Neutrophil (primary cell): ENCODE measurements around the gene VGF.
A peak's percentile ranks its signal among the peaks of the same experiment; 100 is the strongest.

Experiments
- H3K27ac ChIP-seq: fragments of 200-600 bp; sonication (generic); 2 replicates; pipeline ENCODE4 v1.5.1; 2016; ENCODE audit warnings: mild to moderate bottlenecking, moderate library complexity
- H3K27me3 ChIP-seq: fragments of 200-600 bp; sonication (generic); 2 replicates; pipeline ENCODE4 v1.6.0; 2016; ENCODE audit warnings: mild to moderate bottlenecking
- H3K36me3 ChIP-seq: fragments of 200-600 bp; sonication (generic); 2 replicates; pipeline ENCODE4 v1.5.1; 2017
- H3K4me1 ChIP-seq, 2 experiments: fragments of 200-600 bp in 1 of 2; sonication (generic) in 1 of 2; 1 replicate in 1 of 2; 2 replicates in 1 of 2; pipeline versions ENCODE4 v1.5.1 to v1.6.1; 2013 to 2016; ENCODE audit warnings: low read depth in 1 of 2, low read length in 1 of 2, mild to moderate bottlenecking in 1 of 2, moderate library complexity in 1 of 2; ENCODE audit not compliant: control insufficient read depth in 1 of 2, insufficient read depth in 1 of 2
- H3K4me3 ChIP-seq, 2 experiments: fragments of 200-600 bp in 1 of 2; sonication (generic) in 1 of 2; 1 replicate in 1 of 2; 2 replicates in 1 of 2; pipeline ENCODE4 v1.5.1; 2013 to 2016; ENCODE audit warnings: low read depth in 1 of 2, low read length in 1 of 2, mild to moderate bottlenecking in 1 of 2, moderate library complexity in 1 of 2
- H3K9me3 ChIP-seq: fragments of 200-600 bp; sonication (generic); 2 replicates; pipeline ENCODE4 v1.5.1; 2016
- TF ChIP-seq, protein P1 (sequence below): fragments of 200-600 bp; sonication (generic); IDR thresholded peaks from 2 replicates; pipeline ENCODE4 v1.5.1; 2016; ENCODE audit warnings: antibody characterized with exemption

The VGF gene

DNA sequence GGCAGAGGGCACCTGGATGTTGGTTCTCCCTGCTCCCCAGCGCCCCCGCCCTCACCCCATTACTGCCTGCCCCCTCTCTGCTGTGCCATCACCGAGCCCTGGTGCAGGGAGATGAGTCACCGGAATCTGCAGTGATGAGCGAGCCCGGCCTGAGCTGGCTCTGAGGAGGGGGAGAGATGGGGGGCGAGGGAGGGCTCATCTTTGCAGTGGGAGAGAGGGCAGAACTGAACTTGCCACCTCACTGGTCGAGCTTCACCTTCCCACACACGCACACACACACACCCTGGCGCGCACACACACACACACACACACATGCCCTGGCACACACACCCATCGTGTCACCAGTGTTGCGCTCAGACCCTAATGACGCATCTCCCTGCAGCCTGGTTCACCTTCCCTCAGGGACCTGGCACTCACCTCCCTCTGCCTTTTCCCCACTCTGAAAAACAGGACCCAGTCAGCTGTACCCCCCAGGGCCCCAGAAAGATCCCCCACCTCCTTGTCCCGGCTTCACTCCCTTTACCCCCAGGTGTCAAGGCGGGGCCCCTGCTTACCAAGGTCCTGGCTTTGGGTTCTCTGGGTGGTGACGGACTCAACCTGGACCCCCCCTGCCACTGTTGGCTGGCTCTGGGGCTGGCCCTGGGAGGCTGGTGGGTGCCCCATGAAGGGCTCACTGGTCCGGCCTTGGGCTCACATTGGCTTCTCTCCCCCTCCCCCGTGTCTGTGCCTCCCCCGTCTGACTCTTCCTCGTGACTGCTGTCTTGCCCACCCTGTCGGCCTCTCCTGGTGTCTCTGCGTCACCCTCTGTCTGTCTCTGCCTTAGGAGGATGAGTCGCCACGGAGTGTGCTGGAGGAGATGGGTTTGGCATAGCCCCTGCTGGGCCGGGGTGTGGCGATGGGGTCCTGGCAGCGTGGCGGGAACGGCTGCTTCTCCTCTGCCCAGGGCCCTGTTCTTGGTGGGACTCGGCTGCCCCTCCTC lies 5.4 kb downstream of the VGF start:
- TF ChIP-seq, protein P1, sequence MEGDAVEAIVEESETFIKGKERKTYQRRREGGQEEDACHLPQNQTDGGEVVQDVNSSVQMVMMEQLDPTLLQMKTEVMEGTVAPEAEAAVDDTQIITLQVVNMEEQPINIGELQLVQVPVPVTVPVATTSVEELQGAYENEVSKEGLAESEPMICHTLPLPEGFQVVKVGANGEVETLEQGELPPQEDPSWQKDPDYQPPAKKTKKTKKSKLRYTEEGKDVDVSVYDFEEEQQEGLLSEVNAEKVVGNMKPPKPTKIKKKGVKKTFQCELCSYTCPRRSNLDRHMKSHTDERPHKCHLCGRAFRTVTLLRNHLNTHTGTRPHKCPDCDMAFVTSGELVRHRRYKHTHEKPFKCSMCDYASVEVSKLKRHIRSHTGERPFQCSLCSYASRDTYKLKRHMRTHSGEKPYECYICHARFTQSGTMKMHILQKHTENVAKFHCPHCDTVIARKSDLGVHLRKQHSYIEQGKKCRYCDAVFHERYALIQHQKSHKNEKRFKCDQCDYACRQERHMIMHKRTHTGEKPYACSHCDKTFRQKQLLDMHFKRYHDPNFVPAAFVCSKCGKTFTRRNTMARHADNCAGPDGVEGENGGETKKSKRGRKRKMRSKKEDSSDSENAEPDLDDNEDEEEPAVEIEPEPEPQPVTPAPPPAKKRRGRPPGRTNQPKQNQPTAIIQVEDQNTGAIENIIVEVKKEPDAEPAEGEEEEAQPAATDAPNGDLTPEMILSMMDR, result no peak
- no peak overlapping the region for H3K4me3 ChIP-seq
- H3K9me3 ChIP-seq, result no peaks in the 10 kb centered on the region
- H3K27ac ChIP-seq, result no peak overlapping the region
- H3K36me3 ChIP-seq, result no peaks in the 10 kb centered on the region
- H3K4me1 ChIP-seq, result peaks cover 0 to 17% of the 10 kb centered on the region in 2 experiments
- H3K27me3 ChIP-seq, result peaks cover 60% of the 10 kb centered on the region

DNA sequence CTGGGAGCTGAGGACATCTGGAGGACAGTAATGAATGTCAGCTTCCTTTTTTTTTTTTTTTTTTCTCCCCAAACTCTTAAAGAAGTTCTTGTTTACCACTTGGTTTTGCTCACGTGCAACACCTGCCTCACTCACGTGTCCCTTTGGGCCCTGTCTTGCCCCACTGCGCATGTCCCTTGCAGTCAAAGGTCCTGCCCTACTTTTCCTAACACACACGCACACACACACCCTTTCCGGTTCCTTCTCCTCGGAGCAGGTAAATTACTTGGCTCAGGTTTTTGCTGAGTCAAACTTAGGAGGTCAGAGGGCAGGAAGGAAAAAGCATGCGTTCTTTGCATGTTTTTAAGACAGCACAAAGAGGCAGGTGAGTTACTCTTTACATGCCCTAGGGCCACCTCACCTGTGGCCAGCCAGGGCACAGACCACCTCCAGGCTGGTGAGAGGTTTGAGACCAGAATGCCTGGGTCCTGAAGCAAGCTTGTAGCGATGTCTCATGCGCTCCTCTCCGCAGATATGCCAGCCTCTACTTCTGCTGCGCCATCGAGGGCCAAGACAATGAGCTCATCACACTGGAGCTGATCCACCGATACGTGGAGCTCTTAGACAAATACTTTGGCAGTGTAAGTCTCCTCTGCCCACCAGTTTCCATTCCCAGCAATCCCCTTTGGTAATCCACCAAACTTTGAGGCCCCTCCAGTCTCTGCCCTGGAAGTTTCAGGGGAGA lies 8.3 kb downstream of the VGF start:
- H3K4me1 ChIP-seq, result peaks cover 3 to 14% of the 10 kb centered on the region in 2 experiments
- H3K9me3 ChIP-seq, result no peaks in the 10 kb centered on the region
- no peak overlapping the region for H3K4me3 ChIP-seq
- H3K27ac ChIP-seq, result no peak overlapping the region
- TF ChIP-seq, protein P1, result no peak
- no peaks in the 10 kb centered on the region for H3K36me3 ChIP-seq
- peaks cover 59% of the 10 kb centered on the region for H3K27me3 ChIP-seq

DNA sequence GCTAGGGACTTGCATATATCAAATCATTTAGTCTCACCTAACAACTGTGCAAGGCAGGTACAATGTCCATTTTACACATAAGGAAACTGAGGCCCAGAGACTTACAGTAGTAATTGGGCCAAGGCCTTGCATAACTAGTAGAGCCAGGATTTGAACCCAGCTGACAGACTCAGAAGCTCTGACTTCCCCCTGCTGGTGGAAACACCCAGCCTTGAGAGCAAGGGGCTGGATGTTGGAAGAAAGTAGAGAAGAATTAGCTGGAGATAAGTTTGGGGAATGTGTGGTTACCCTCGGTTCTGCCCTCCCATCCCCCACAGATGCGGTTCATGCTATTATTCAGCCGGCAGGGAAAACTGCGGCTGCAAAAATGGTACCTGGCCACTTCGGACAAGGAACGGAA lies 9.1 kb downstream of the VGF start:
- Histone ChIP-seq H3K9me3 (no peaks in the 10 kb centered on the region), H3K4me1 (peaks cover 3 to 14% of the 10 kb centered on the region in 2 experiments), H3K4me3 (no peak overlapping the region), H3K27ac (no peak overlapping the region), H3K27me3 (peaks cover 55% of the 10 kb centered on the region), H3K36me3 (no peaks in the 10 kb centered on the region)
- TF ChIP-seq, protein P1, result no peak

DNA sequence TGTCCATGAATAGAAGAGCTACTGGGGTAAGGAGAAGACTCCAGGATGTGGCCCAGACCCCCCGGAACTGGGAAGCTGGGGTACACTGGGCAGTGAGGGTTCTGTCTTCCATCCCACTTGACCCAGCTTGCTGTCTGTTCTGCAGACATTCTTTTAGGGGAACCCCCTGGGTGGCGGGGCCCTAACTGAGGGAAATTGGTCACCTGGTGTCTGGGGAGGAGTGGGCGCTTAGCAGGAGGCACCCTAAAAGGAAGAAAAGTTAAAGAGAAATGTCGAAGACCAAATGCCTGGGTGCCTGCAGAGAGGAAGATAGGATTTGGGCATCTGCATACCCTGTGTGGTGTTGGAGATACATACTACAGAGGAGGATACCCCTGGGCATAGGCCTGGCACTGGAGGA lies 10.1 kb downstream of the VGF start:
- no peak overlapping the region for H3K27ac ChIP-seq
- peaks cover 3 to 14% of the 10 kb centered on the region in 2 experiments for H3K4me1 ChIP-seq
- H3K27me3 ChIP-seq, result peaks cover 51% of the 10 kb centered on the region
- TF ChIP-seq, protein P1, result no peak
- no peaks in the 10 kb centered on the region for H3K36me3 ChIP-seq
- no peak overlapping the region for H3K4me3 ChIP-seq
- no peaks in the 10 kb centered on the region for H3K9me3 ChIP-seq

DNA sequence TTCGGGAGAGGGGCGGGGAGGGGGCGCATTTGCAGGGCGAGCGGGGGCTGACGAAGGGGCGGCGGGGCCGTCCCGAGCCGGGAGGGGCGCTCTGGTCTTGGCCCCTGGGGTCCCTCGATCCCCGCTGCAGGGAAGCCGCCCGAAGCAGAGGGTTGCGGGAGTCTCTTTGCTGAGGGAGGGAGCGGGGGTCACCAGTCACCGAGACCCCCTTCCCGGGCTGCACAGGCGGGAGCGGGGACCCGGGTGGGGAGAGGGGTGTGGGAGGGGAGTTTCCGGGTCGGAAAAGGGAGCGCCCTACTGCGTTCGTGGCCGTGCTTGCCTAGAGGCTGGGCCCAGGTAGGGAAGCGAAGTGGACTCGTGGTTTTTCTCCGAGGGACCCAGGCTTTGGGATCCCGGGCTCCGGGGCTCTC lies 10.7 kb downstream of the VGF start:
- Histone ChIP-seq H3K4me1 (peaks cover 3 to 14% of the 10 kb centered on the region in 2 experiments), H3K27me3 (peaks cover 46% of the 10 kb centered on the region), H3K36me3 (no peaks in the 10 kb centered on the region), H3K4me3 (peak overlapping the region; percentile 50 to 61), H3K9me3 (no peaks in the 10 kb centered on the region), H3K27ac (no peak overlapping the region)
- TF ChIP-seq, protein P1, result no peak
